Measurements from ENCODE around the gene CHIT1.

Gene CHIT1

GRCh38 chr1:203216274-203217138, 13.0 kb downstream of the CHIT1 start:
- POLR2A ChIA-PET, result interaction anchor here (0.6 kb wide), 1 partner anchor 203 kb away, joined by 3 read pairs; no protein-coding TSS in a partner anchor
- no peak overlapping the region for H3K4me3 ChIP-seq (ENCODE audit: low read depth, low read length)
- CTCF ChIA-PET, result interaction anchor here (0.6 to 25.8 kb wide), 53 partner anchors 9 to 194 kb away, joined by 3 to 594 read pairs (median 6); partner anchors contain the start of genes ADORA1, MYBPH, MYOG and PPFIA4
- no peak for DNase-seq (ENCODE audit: low read depth, low spot score)
- peak; percentile 56 for TF ChIP-seq CTCF (IDR thresholded peaks at IDR 0.05; ENCODE audit: insufficient read depth, low read length, missing control alignments)

- TF ChIP-seq CTCF (IDR thresholded peaks at IDR 0.05; ENCODE audit: insufficient read depth, low read length, missing control alignments), result no peak
- no peak overlapping the region for H3K4me3 ChIP-seq (ENCODE audit: low read depth, low read length)
- POLR2A ChIA-PET, result no interaction called here
- DNase-seq (ENCODE audit: low read depth, low spot score), result no peak
- CTCF ChIA-PET, result interaction anchor here (1.0 to 25.8 kb wide), 48 partner anchors 9 to 242 kb away, joined by 3 to 594 read pairs (median 7); partner anchors contain the start of genes ADORA1, MYBPH, MYOG and PPFIA4
Observed at GRCh38 chr1:203215573-203215972, 13.9 kb downstream of the CHIT1 start.

GRCh38 chr1:203214871-203215270, 14.6 kb downstream of the CHIT1 start:
- DNase-seq (ENCODE audit: low read depth, low spot score), result no peak
- H3K4me3 ChIP-seq (ENCODE audit: low read depth, low read length), result no peak overlapping the region
- TF ChIP-seq CTCF (IDR thresholded peaks at IDR 0.05; ENCODE audit: insufficient read depth, low read length, missing control alignments), result no peak
- ChIA-PET POLR2A (no interaction called here), CTCF (interaction anchor here (0.6 to 25.8 kb wide), 32 partner anchors 8 to 241 kb away, joined by 3 to 594 read pairs (median 10); partner anchors contain the start of genes ADORA1, MYBPH, MYOG and PPFIA4)

GRCh38 chr1:203213126-203213525, 16.3 kb downstream of the CHIT1 start:
- ChIA-PET POLR2A (interaction anchor here (0.5 kb wide), 1 partner anchor 140 kb away, joined by 3 read pairs; no protein-coding TSS in a partner anchor), CTCF (interaction anchor here (0.7 to 25.8 kb wide), 4 partner anchors 10 to 175 kb away, joined by 3 to 594 read pairs (median 202); partner anchors contain the start of gene ADORA1)
- H3K4me3 ChIP-seq (ENCODE audit: low read depth, low read length), result no peak overlapping the region
- no peak for TF ChIP-seq CTCF (IDR thresholded peaks at IDR 0.05; ENCODE audit: insufficient read depth, low read length, missing control alignments)
- no peak for DNase-seq (ENCODE audit: low read depth, low spot score)

GRCh38 chr1:203211812-203212211, 17.7 kb downstream of the CHIT1 start:
- no peak overlapping the region for H3K4me3 ChIP-seq (ENCODE audit: low read depth, low read length)
- ChIA-PET CTCF (interaction anchor here (1.0 to 25.8 kb wide), 8 partner anchors 10 to 173 kb away, joined by 3 to 594 read pairs (median 7); partner anchors contain the start of gene ADORA1), POLR2A (interaction anchor here (1.0 kb wide), 1 partner anchor 84 kb away, joined by 3 read pairs; the partner anchor contains the start of gene ADORA1)
- DNase-seq (ENCODE audit: low read depth, low spot score), result no peak
- TF ChIP-seq CTCF (IDR thresholded peaks at IDR 0.05; ENCODE audit: insufficient read depth, low read length, missing control alignments), result no peak

GRCh38 chr1:203210988-203211387, 18.5 kb downstream of the CHIT1 start:
- no peak overlapping the region for H3K4me3 ChIP-seq (ENCODE audit: low read depth, low read length)
- CTCF ChIA-PET, result interaction anchor here (1.1 to 25.8 kb wide), 7 partner anchors 9 to 172 kb away, joined by 3 to 594 read pairs (median 10); partner anchors contain the start of gene ADORA1
- TF ChIP-seq CTCF (IDR thresholded peaks at IDR 0.05; ENCODE audit: insufficient read depth, low read length, missing control alignments), result no peak
- DNase-seq (ENCODE audit: low read depth, low spot score), result no peak
- POLR2A ChIA-PET, result interaction anchor here (1.0 kb wide), 1 partner anchor 83 kb away, joined by 3 read pairs; the partner anchor contains the start of gene ADORA1
